HG03457 (cell line): ENCODE data around the gene BEST3.

Experiments
- ATAC-seq: cut with Tn5 transposase; IDR thresholded peaks from one replicate; pipeline ENCODE4 v1.9.1; 2021; ENCODE audit warnings: moderate number of reproducible peaks; ENCODE audit not compliant: unreplicated experiment

Gene BEST3

GRCh38 chr12:69655616-69656340 lies 43.3 kb downstream of the BEST3 start:
- no peak for ATAC-seq

- ATAC-seq, result no peak
Measured at GRCh38 chr12:69653703-69654102, 45.4 kb downstream of the BEST3 start.

- no peak for ATAC-seq
Measured at GRCh38 chr12:69651922-69652321, 47.2 kb downstream of the BEST3 start.

DNA sequence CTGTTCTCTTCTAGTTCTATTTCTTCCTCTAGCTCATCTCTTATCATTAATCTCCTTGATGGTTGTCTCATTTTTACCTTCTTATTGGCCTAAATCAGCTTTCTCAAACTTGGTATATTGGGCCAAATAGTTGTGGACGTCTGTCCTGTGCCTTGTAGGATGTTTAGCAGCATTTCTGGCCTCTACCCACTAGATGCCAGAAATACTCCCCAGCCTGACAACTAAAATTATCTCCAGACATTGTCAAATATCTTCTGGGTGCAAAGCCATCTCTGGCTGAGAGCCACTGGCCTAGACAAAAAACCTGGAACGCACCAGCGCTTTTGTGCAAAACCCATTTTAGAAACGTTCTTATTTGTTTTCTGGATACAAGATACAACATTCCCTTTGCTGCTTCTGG lies 49.6 kb downstream of the BEST3 start:
- ATAC-seq, result no peak

DNA sequence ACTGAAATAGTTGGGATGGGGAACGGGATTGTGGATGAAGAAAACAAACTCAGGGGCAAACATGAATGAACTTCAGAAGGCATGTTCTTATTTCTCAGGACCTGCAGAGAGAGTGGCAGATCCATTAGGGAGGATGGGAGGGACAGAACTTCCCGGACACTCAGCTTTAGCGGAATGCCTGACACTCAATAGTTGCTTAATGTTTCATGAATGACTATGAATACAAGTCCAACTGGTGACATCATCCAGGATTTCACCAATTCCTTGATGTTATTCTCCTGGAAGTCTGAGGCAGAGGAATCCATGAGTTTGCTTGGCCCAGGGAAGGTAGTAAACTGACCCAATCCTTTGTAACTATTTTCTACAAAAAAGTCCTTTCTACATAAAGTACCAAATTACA lies 50.6 kb downstream of the BEST3 start:
- ATAC-seq, result no peak

DNA sequence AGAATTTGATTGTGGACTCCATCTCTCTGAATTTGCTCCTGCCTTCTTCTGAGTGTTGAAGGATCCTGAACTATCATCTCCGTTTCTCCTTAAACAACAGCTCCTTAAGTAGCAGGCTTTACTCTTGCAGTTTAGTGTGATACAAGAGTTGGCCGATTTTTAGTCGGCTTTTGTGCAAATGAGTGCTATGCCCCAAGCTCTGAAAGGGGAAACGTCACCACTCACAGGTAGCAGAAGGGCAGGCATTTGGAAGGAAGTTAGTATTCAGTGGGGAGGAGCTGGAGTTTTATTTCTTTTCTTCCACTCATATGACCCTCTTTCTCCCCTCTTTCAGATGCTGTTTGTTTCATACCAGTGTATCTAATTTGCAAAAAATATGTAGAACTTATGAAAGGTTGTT lies 51.9 kb downstream of the BEST3 start:
- no peak for ATAC-seq

DNA sequence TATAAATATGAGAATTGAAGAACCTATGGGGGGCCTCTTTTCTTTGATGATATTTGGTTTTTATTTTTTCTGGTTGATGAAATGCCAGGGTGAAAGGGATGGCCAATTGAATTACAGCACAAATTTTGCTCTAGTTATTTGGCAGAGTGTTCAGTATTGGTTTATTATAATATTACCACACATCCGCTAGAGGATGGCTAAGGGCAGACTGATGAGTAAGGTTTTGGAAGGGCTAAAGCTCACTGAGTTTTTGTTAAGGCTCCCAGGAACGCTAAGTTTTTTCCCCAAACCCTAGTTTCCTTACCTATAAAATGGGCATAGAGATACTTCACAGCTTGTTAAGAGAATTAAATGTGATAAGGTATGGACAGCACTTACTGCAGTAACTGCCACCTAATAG lies 54.1 kb downstream of the BEST3 start:
- ATAC-seq, result no peak

- ATAC-seq, result no peak
Measured at GRCh38 chr12:69644511-69644910, 54.6 kb downstream of the BEST3 start.

DNA sequence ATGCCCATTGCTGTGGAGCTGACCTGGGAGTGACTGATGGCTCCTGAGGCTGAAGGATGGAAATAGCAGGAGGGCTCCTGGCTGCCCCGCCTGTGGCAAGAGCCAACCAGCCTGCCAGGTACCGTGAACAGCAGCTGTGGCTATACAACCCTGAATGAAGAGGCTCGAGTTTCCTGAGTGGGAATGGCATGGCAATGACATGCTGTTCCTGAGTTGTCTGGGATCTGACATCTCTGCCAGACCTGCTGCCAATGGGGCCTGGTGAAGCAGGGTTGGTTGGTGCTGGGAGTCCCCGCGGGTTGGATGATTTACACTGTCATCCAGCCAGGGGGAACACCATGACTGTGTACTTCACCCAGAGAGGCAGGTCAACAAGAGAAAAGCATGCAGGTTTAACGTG lies 56.6 kb downstream of the BEST3 start:
- ATAC-seq, result no peak

DNA sequence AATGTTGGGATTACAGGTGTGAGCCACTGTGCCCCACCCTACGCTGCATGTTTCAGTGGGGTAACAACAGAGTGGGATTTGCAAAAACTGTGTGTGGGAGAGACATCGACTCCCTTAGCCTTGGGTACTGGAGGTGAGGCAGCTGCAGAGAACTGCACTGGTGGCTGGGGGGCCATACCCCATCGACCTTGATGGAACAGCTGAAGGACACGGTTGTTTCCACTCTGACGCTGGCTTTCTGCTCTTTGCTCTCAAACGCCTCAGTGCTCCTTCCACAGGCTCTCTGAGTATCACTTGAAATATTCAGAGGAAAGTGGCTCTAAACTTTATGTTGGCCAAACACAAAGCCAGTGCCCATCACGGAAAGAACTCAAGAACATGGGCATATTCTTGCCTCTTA lies 57.6 kb downstream of the BEST3 start:
- no peak for ATAC-seq

DNA sequence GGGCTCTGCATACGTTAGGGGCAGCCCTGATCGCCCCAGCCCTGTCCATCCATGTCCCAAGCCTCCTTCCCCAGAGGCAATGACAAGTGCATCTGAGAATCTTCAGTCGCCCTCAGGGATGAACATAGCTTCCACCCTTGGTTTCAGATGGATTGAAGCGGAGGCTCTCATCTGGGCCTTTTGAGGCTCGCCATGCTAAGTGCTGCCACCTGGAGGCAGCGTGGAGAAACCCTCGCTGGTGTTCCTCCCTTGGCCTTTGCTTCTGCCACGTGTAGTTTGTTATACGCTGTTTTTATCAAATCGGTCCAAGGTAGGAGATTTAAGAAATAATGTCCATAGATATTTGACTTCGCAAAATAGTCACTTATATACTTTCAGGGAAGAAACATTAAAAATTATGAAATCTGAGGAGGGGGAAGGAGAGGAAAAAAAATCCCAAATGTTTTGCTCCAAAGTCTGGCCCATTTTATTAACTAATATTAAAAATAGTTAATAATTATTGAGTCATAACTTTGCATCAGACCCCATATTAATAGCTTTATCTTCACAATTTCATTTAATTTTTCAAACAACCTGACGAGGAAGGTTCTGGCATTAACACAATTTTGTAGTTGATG lies 59.6 kb downstream of the BEST3 start:
- peak; percentile 71 for ATAC-seq

DNA sequence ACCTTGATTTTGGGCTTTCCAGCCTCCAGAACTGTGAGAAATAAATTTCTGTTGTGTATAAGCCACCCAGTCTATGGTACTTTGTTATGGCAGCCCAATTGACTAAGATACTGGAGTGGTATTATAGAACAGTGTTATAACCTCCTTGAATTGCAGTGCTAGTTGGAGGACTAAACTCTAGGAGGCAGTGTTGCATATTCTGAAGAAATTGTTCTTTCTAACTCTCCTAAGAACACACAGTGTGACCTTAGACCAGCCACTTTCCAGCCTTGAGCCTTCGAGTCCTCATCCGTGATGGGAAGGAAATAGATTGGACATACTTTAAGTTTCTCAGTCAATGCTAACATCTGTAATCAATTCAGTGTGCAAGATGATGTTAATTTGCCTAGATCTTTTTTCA lies 66.0 kb downstream of the BEST3 start:
- ATAC-seq, result no peak

DNA sequence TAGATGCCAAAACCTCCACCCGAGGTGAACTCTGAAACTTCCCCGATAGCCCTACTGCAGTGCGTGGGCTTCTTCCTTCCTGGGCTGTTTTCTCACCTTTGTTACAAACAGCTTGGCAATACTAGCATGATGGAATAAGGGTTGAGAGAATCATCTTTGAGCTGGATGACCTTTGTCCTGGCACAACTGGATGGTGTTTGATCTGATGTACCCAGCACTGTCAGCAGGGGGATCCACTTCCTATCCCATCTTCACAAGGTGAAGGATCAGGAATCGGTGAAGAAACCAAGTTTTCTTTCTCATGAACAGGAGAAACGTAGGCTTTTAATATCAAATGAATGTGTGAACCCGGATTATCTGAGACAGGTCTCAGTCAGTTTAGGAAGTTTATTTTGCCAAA lies 68.9 kb downstream of the BEST3 start:
- no peak for ATAC-seq

DNA sequence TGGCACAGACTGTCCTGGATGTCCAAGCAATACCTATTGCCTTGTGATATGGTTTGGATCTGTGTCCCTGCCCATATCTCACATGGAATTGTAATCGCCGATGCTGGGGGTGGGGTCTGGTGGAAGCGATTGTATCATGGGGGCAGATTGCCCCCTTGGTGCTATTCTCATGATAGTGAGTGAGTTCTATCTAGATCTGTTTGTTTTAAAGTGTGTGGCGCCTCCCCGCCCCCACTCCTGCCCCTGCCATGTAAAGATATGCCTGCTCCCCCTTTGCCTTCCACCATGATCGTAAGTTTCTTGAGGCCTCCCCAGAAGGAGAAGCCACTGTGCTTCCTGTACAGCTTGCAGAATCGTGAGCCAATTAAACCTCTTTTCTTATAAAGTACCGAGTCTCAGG lies 71.6 kb downstream of the BEST3 start:
- ATAC-seq, result no peak

- no peak for ATAC-seq
Measured at GRCh38 chr12:69623970-69624369, 75.1 kb downstream of the BEST3 start.

DNA sequence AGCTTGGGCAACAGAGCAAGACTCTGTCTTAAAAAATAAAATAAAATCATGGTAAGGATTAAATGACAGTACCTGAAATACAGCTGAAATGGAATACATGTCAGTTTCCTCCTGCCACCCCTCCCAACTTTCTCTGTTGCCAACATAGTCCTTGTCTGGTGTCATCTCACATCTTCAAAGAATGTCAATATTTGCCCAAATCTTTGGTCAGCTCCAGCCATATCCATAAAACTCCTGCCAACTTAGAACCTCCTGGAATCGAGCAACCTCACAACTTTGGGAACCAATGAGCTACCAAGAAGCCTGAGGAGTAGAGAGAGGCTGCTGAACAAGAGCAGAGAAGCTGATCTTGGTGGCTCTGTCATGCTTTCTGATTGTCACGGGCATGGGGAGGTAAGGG lies 77.6 kb downstream of the BEST3 start:
- no peak for ATAC-seq

DNA sequence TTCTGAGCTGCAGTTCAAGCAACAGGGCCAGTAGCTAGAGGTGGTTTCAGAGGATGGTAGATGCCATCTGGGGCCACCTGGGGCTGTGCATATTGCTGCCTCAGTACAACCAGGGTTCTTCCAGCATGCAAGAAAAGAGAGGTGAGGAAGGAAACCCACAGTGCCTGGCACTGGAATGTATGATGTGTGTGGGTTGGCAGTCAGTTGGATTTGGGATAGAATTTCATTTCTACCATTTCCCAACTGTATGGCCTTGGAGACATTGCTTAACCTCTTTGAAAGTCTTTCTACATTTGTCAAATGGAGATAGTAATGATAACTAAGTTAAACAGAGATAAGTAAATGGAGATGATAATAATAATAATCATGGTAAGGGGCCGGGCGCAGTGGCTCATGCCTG lies 78.2 kb downstream of the BEST3 start:
- ATAC-seq, result no peak

- no peak for ATAC-seq
Measured at GRCh38 chr12:69620077-69620476, 79.0 kb downstream of the BEST3 start.

DNA sequence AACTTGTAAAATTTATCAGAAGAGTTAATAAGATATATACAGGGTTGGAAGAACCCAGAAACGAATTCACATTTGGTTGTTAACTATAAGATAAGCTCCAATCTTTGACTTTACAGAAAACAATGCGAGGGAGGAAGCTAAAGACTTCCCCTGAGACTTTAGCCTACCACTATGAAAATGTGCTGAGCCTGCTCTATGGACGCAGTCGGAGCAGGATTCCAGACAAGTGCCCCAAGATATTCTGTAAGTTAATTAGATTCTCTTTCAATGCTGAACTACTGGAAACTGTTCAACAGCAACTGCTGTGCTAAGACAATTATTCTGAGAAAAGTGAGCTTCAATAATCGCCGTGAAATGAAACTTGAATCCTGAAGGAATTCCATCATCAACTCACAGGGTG lies 80.1 kb downstream of the BEST3 start:
- ATAC-seq, result no peak

DNA sequence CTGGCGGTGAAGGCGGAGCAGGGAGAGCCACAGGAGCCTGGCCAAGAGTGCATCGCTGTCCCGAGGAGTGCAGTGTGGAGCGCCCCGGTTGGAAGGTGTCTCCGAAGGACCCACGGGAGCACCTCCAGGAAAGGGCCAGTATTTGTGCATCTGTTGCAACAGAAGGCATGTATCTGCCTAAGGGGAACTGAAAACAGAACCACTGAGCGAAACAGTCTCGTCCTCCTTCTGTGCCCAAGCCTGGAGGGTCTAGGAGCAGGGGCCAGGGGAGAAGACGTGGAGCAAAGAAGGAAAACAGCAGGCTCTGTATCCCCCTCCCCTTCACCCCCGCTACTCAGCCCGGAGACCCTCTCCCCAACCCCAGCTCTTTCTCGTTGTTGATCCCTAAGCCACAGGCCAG lies 83.1 kb downstream of the BEST3 start:
- no peak for ATAC-seq

DNA sequence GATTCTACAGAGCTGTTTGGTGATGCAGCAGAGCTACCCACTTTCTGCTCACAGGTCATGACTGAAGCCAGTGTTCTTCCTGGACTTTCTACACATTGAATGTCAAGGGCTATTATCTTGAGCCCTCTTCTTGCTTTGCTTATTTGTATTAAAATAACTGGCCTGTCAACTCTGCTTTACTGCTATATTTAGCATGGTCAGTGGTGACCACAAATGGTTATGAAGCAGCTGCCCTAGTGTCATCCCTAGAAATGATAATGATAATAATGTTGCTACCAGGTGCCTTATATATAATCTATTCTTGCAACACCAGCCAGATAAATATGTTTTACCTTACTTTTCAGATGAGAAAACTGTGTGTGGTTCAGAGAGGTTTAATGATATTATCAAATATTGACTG lies 85.8 kb downstream of the BEST3 start:
- no peak for ATAC-seq

DNA sequence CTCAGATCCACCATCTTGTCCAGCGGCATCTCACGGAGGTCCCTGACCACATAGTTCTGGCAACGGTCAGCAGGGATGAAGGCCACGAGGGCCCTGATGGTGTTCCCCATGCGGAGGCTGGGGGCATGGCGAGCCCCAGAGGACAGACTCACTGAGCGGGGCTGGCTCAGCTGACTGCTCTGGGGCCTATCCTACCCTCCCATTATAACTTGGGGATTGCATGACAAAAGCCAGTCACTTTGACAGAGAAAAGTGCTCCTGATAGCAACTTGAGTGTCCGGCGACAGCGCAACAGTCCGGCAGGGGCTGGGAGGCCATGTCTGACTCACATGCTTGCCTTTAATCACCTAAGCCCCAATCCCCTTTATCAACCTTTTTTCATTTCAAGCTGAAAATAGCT lies 88.4 kb downstream of the BEST3 start, which contains the start of gene LRRC10:
Gene LRRC10 (minus strand): TSS at position 179 of the 400 bp plus-strand sequence. CDS start 69 bp downstream, at position 110.
- ATAC-seq, result no peak

DNA sequence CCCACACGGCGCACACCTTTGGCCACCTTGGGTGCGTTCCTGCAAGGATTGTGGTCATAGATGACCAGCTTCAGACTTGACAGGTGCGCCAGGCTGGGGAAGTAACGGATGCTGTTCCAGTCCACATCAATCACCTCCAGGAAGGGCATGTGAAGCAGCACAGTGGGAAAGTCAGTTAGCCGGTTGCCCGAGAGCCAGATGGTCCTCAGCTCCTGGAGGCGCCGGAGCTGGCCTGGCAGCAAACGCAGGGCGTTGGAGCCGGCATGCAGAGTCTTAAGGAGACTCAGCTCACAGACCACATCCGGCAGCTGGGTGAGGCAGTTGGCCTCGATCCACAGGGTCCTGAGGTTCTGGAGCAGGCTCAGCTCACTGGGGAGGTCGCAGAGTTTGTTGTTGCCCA lies 89.0 kb downstream of the BEST3 start:
- ATAC-seq, result no peak
